ENCODE results near the gene CLCN7. TPM values are rescaled to one million over a fixed set of nuclear protein-coding genes. Genes with fewer than 3 reads are reported as not detected.

The CLCN7 gene
- total RNA-seq, 1 donor from 2014 or later = 177 TPM

GRCh38 chr16:1511662-1512569, 37.1 kb upstream of the CLCN7 start:
- no peaks in the 10 kb centered on the region for H3K4me1 Mint-ChIP-seq (ENCODE audit: unreplicated experiment)
- no peak overlapping the region for H3K27ac Mint-ChIP-seq (ENCODE audit: unreplicated experiment)
- H3K27me3 Mint-ChIP-seq (ENCODE audit: unreplicated experiment) = no peaks in the 10 kb centered on the region
- H3K9me3 Mint-ChIP-seq (ENCODE audit: unreplicated experiment) = no peaks in the 10 kb centered on the region
- H3K4me3 Mint-ChIP-seq (ENCODE audit: unreplicated experiment) = no peak overlapping the region
- peaks cover 21% of the 10 kb centered on the region for H3K36me3 Mint-ChIP-seq (ENCODE audit: unreplicated experiment)
- no peak for DNase-seq (ENCODE audit: extremely low spot score, unreplicated experiment)
- TF ChIP-seq CTCF (IDR thresholded peaks at IDR 0.05) = no peak

GRCh38 chr16:1510941-1511351, 36.1 kb upstream of the CLCN7 start:
- no peaks in the 10 kb centered on the region for H3K9me3 Mint-ChIP-seq (ENCODE audit: unreplicated experiment)
- DNase-seq (ENCODE audit: extremely low spot score, unreplicated experiment) = no peak

GRCh38 chr16:1510272-1510671, 35.4 kb upstream of the CLCN7 start:
- Mint-ChIP-seq H3K36me3 (ENCODE audit: unreplicated experiment) (peaks cover 19% of the 10 kb centered on the region), H3K4me3 (ENCODE audit: unreplicated experiment) (no peak overlapping the region), H3K27ac (ENCODE audit: unreplicated experiment) (no peak overlapping the region), H3K27me3 (ENCODE audit: unreplicated experiment) (no peaks in the 10 kb centered on the region), H3K4me1 (ENCODE audit: unreplicated experiment) (no peaks in the 10 kb centered on the region), H3K9me3 (ENCODE audit: unreplicated experiment) (no peaks in the 10 kb centered on the region)
- no peak for TF ChIP-seq CTCF (IDR thresholded peaks at IDR 0.05)
- no peak for DNase-seq (ENCODE audit: extremely low spot score, unreplicated experiment)

More at GRCh38 chr16:1510941-1511351, 36.1 kb upstream of the CLCN7 start:
- Mint-ChIP-seq H3K36me3 (ENCODE audit: unreplicated experiment) (peaks cover 19% of the 10 kb centered on the region), H3K4me3 (ENCODE audit: unreplicated experiment) (no peak overlapping the region), H3K4me1 (ENCODE audit: unreplicated experiment) (no peaks in the 10 kb centered on the region), H3K27ac (ENCODE audit: unreplicated experiment) (no peak overlapping the region), H3K27me3 (ENCODE audit: unreplicated experiment) (no peaks in the 10 kb centered on the region)
- no peak for TF ChIP-seq CTCF (IDR thresholded peaks at IDR 0.05)

- no peak for DNase-seq (ENCODE audit: extremely low spot score, unreplicated experiment)
- H3K36me3 Mint-ChIP-seq (ENCODE audit: unreplicated experiment) = peaks cover 15% of the 10 kb centered on the region
- TF ChIP-seq CTCF (IDR thresholded peaks at IDR 0.05) = no peak
- H3K27ac Mint-ChIP-seq (ENCODE audit: unreplicated experiment) = no peak overlapping the region
- no peaks in the 10 kb centered on the region for H3K9me3 Mint-ChIP-seq (ENCODE audit: unreplicated experiment)
- H3K4me3 Mint-ChIP-seq (ENCODE audit: unreplicated experiment) = no peak overlapping the region
- no peaks in the 10 kb centered on the region for H3K4me1 Mint-ChIP-seq (ENCODE audit: unreplicated experiment)
- H3K27me3 Mint-ChIP-seq (ENCODE audit: unreplicated experiment) = no peaks in the 10 kb centered on the region
Observed at GRCh38 chr16:1509307-1510221, 34.7 kb upstream of the CLCN7 start.

All from osteocyte (in vitro differentiated cells).